Tibial nerve (tissue), 4 donors: ENCODE measurements around the gene VTN.

Source experiments
- EP300 ChIP-seq, 2 donors: sonication (generic); formaldehyde crosslinking; IDR thresholded peaks; one replicate each; pipeline ENCODE4 v1.6.1; 2017; ENCODE audit warnings: antibody characterized with exemption in 2 of 2, mild to moderate bottlenecking in 1 of 2
- POLR2A ChIP-seq, 2 donors: fragments of 450-650 bp; IDR thresholded peaks; one replicate each; pipeline ENCODE4 v1.6.1; 2017; ENCODE audit warnings: antibody characterized with exemption in 2 of 2, mild to moderate bottlenecking in 2 of 2, moderate library complexity in 2 of 2
- TF ChIP-seq, protein P1 (sequence below), 5 experiments: fragments of 200-600 bp in 3 of 5; fragments of 450-650 bp in 2 of 5; sonication (generic) in 3 of 5; IDR thresholded peaks; one replicate each; pipeline ENCODE4 v1.5.1; 2016 to 2019; ENCODE audit warnings: antibody characterized with exemption in 5 of 5, mild to moderate bottlenecking in 3 of 5, moderate library complexity in 2 of 5

DNA sequence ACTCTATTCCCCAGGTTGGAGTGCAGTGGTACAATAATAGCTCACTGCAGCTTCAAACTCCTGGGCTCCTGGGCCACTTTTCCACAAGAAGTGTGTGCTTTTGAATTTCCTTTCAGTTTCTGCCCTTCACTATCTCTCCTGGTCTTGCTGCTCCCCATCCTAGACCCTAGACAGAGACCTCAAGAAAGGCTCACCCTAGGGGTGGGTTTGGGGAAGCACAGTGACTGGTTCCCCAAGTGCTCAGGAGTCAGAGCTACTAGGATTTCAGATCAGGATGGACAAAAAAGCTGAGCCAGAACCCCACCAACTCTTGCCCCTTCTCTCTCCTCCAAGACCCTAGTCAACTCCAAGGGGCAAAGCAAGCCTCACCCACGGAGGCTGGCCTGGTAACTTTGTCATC lies 3.5 kb downstream of the VTN start:
- TF ChIP-seq, protein P1, sequence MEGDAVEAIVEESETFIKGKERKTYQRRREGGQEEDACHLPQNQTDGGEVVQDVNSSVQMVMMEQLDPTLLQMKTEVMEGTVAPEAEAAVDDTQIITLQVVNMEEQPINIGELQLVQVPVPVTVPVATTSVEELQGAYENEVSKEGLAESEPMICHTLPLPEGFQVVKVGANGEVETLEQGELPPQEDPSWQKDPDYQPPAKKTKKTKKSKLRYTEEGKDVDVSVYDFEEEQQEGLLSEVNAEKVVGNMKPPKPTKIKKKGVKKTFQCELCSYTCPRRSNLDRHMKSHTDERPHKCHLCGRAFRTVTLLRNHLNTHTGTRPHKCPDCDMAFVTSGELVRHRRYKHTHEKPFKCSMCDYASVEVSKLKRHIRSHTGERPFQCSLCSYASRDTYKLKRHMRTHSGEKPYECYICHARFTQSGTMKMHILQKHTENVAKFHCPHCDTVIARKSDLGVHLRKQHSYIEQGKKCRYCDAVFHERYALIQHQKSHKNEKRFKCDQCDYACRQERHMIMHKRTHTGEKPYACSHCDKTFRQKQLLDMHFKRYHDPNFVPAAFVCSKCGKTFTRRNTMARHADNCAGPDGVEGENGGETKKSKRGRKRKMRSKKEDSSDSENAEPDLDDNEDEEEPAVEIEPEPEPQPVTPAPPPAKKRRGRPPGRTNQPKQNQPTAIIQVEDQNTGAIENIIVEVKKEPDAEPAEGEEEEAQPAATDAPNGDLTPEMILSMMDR (IDR thresholded peaks at IDR 0.05), result no peak
- TF ChIP-seq POLR2A (IDR thresholded peaks at IDR 0.05), result no peak
- no peak for TF ChIP-seq EP300 (IDR thresholded peaks at IDR 0.05)
